Gastroesophageal sphincter (tissue), 3 donors: Measurements from ENCODE around the gene MYRIP.

Experiments
- POLR2AphosphoS5 ChIP-seq: sonication (generic); formaldehyde crosslinking; IDR thresholded peaks from one replicate; pipeline ENCODE4 v1.6.1; 2017; ENCODE audit warnings: antibody characterized with exemption
- TF ChIP-seq, protein P1 (sequence below), 4 experiments: fragments of 200-600 bp in 2 of 4; fragments of 450-650 bp in 2 of 4; sonication (generic) in 1 of 4; IDR thresholded peaks; one replicate each; pipeline ENCODE4 v1.5.1; 2017 to 2019; ENCODE audit warnings: antibody characterized with exemption in 4 of 4, mild to moderate bottlenecking in 2 of 4, moderate library complexity in 2 of 4

GRCh38 chr3:40191850-40192448 is 382.5 kb downstream of the MYRIP start:
- TF ChIP-seq, protein P1, sequence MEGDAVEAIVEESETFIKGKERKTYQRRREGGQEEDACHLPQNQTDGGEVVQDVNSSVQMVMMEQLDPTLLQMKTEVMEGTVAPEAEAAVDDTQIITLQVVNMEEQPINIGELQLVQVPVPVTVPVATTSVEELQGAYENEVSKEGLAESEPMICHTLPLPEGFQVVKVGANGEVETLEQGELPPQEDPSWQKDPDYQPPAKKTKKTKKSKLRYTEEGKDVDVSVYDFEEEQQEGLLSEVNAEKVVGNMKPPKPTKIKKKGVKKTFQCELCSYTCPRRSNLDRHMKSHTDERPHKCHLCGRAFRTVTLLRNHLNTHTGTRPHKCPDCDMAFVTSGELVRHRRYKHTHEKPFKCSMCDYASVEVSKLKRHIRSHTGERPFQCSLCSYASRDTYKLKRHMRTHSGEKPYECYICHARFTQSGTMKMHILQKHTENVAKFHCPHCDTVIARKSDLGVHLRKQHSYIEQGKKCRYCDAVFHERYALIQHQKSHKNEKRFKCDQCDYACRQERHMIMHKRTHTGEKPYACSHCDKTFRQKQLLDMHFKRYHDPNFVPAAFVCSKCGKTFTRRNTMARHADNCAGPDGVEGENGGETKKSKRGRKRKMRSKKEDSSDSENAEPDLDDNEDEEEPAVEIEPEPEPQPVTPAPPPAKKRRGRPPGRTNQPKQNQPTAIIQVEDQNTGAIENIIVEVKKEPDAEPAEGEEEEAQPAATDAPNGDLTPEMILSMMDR (IDR thresholded peaks at IDR 0.05) = peak; percentile 69 to 93 (median 84)
- no peak for TF ChIP-seq POLR2AphosphoS5
